Dermis blood vessel endothelial cell (primary cell): ENCODE data around the gene SMC3. TPM values are rescaled to one million over a fixed set of nuclear protein-coding genes. Genes with fewer than 3 reads are reported as not detected.
A peak's percentile ranks its signal among the peaks of the same experiment; 100 is the strongest.
"Not testable (repeated sequence)": the region's sequence is repeated elsewhere in the genome, so short reads cannot be mapped to it uniquely, and the experiment has no call there.

Experiments
- DNase-seq: peaks from one replicate; pipeline ENCODE4 v3.0.0; 2010
- total RNA-seq: library from RNA; depleted of rRNA; stranded (reverse); fragments of >200 nt; gene quantifications from 2 replicates; pipeline ENCODE4 v1.2.3, GENCODE V29; 2014

Gene SMC3
- total RNA-seq, 1 donor from 2014 or later, result 29.6 TPM

DNA sequence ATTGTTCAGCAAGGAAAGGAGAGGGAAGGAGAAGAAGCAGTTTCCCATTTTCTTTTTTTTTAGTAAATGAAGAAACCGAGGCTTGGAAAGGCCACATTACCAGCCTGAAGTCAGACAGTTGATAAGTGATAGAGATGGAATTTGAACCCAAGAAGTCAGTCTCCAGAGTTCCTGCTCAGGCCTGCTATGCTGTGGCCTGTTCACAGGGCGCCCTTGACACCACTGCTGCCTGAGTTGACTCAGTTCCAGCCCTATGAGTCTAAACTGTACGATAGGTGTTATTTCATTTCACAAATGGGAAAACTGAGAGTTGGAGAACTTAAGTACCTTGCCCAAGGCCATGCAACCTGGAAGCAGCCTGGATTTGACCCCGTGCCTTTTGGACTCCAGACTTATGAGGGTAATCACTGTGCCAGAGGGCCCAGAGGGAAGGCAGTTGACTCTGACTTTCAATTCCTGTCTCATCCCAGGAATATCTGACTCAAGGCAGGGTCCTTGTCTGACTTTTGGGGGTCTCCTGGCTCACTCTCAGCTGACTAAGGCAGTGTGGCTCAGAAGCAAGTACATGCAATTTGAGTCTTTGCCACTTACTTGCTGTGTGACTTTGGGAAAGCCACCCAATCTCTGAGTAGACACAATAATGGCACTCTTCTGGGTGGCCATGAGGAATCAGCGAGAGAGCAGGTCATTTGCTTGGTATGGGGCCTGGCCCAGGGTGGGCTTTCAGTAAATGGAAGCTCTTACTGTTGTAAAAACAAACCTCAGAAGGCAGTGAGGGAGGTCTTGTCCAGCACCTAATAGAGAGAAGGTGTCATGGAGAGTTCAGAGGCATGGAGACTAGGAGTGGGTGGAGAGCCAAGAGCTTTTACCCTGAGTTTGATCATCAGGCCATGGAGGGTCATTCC is 58.7 kb downstream of the SMC3 start:
- no peak for DNase-seq

GRCh38 chr10:110628161-110628560 is 60.7 kb downstream of the SMC3 start:
- DNase-seq, result no peak

DNA sequence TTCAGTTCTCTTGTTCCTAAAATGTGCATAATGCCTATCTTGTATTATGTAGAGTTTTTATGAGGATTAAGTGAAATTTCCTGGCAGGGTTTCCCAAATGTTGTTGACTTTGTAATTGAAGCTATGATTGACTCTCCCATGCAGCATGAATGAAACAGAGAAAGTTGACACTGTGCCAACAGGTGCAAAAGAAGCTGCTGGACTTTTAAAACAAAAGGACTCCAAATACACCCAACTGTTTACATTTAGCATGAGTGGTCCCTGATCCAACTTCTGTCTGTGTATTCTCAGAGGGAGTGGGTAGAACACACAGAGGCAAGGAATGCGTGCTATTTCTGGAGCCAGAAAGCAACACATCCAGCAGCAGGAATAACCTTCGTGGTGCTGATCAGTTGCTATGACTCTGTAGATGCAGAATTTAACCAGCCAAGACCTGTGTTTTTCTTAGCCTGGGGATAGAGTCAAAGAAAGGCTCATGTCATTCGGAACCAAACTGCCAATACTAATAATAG is 62.2 kb downstream of the SMC3 start:
- DNase-seq, result no peak

- no peak for DNase-seq
These were observed 64.4 kb downstream of the SMC3 start for GRCh38 chr10:110631934-110632333.

GRCh38 chr10:110632591-110633215 is 65.2 kb downstream of the SMC3 start:
- DNase-seq, result no peak

DNA sequence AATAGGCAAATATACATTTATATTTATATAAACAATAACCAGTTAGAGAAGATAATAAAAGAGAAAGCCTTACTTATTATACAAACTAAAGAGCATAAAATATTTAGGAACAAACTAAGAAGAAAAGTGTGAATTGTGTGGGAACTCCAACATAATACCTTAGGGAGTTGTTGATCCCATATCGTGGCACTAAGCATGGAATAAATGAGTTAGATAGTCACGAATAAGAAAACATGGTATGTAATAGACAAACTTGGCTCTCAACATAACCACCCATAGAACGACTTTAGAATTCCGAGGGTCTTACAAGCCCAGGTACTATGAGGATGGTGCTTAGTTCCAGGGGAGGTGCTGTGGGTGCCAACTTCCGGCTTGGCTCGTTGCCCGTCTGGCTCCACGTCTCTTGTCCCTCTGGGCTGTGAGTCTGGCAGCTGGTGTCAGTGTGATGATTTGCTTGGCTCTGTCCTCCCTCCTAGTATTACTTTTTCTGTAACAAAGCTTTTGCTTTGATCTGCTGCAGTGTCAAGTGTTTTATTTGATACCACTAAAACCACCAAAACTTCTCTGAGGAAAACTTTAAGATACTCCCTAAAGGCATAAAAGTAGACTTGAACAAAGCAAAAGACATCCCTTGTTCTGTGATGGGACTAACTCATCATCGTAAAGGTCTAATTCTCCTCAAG is 67.2 kb downstream of the SMC3 start:
- DNase-seq, result no peak

GRCh38 chr10:110636572-110636931 is 69.1 kb downstream of the SMC3 start:
- DNase-seq, result no peak

DNA sequence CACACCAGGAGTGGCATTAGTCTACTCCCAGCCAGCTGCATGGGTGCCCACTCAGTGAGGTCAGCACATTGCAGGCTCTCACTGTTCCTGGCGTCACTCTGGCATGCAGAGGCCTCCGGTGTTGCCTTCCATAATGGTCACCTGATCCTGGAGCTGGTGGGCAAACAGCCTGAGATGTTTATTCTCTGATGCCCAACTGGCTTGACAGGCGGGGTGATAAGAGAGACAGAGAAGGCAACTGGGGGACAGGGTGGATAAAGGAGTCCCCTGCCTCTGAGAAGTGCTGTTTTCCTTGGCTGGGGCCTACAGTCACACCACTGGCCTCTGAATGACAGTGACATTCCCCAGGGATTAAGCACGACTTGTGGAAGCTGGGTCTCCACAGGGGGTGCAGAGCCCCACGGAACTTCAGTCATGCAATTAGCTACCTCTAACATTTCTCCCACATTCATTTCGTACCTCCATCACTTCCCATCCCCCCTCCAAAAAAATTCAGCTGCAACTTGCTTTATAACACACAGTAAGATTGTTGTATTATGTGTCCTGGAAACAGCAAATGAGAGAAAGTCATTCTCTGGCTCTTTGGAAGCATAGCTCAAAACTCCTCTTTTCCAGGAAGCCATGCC is 69.5 kb downstream of the SMC3 start:
- no peak for DNase-seq

DNA sequence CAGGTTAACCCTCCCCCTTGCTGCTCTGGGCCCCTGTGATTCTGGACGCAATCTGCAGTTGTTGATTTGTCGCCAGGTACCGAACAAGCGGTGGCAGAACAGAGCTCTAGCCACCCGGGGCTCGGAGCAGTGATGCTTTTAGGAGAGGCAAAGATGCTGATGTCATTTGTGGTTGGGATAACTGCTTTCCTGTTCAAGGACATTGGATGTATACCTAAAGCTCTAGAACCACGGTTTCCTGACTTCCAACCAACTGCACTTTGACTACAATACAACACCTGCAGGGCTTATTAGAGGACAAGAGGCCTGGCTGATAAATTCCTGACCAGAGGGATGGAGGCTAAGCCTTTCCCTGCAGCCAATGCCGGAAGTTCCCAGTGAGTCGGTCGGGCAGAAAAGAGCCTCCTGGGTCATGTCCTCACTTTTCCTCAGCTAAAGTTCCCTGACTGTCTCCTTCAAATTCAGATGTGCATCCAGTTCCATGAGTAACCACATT is 70.1 kb downstream of the SMC3 start:
- no peak for DNase-seq

DNA sequence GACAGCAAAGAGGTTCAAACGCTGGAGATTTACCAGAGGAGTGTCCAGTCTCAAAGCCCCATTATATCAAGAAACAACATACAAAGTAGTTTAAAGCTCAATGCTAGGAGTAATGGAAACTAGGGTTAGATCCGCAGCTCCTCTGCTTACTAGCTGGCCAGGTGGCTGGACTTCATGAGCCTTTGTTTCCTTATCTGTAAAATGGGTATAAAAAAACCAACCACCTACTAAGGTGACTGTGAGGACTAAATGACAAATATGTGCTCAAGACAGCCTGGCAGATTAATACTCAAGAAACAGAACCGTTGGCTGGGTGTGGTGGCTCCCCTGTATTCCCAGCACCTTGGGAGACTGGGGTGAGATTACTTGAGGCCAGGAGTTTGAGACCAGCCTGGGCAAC is 70.8 kb downstream of the SMC3 start:
- DNase-seq, result no peak

DNA sequence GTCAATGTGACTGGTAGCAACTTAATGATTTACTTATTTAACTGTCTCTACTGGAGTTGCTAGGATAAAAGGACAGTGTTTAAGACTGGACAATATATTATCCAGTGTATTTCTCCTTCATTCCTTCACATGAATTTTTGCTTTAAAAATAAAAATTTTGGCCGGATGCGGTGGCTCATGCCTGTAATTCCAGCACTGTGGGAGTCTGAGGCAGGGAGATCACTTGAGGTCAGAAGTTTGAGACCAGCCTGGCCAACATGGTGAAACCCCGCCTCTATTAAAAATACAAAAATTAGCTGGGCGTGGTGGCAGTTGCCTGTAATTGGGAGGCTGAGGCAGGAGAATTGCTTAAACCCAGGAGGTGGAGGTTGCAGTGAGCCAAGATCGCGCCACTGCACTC is 71.6 kb downstream of the SMC3 start:
- not testable (repeated sequence) for DNase-seq

GRCh38 chr10:110639858-110640257 is 72.4 kb downstream of the SMC3 start:
- DNase-seq, result not testable (repeated sequence)

DNA sequence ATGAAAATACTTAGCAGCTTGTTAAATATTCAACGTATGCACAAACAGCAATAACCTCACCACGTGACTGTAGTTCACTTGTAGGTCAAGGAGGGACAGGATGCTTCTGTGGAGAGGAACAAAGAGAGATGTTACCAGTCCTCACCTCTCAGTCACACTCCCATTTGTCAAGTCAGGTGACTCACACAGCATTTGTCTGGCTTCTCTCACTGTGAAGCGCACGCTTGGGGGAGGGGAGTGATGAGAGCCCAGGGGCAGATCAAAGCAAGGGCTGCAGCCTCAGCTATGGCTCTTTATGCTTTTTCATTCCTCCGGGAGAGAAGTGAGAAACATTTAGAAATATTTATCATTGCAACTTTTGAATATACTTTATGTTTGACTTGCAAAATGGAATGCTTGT is 73.8 kb downstream of the SMC3 start:
- no peak for DNase-seq

DNA sequence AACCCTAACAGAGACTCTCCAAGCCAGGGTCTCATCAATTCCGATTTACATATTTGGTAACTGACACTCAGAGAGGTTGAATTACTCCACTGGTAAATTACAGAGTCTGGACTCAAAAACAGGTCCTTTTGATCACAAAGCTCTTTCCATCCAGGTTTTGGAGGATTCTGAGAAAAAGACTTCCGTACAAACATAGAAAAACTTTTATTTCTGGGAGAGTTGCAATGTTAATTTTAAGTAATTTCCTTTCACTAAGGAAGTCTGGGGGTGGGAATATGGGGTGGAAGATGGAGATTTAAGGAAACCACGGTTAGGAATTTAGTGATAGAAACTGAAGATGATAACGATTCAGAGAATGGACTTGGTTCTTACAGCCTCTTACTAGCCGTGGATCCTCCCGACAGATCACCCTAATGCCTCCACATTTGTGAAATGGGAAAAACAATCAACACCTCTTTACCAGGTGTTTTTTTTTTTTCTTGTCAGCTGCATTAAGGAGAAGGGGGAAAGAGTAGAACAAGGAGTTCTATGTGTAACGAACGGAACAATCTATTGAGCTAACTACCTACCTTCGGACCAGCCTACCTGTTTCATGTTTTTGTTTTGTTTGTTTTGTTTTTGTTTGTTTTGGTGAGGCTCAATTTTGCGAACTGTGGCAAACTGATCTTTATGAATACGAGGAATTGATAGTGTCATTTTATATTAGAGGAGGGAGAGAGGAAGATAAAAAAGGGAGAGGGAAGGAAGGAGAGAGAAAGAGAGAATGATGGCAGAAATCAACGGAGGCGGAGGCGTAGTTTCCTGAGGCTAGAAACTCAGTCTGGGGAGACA is 74.9 kb downstream of the SMC3 start:
- DNase-seq, result no peak

GRCh38 chr10:110643035-110643652 is 75.6 kb downstream of the SMC3 start:
- peak; percentile 10 for DNase-seq

GRCh38 chr10:110643653-110644597 is 76.4 kb downstream of the SMC3 start, which contains the start of gene RBM20:
Gene RBM20 (plus strand): TSS chr10:110644336. CDS start chr10:110644455, 119 bp downstream.
- peak; percentile 30 for DNase-seq

DNA sequence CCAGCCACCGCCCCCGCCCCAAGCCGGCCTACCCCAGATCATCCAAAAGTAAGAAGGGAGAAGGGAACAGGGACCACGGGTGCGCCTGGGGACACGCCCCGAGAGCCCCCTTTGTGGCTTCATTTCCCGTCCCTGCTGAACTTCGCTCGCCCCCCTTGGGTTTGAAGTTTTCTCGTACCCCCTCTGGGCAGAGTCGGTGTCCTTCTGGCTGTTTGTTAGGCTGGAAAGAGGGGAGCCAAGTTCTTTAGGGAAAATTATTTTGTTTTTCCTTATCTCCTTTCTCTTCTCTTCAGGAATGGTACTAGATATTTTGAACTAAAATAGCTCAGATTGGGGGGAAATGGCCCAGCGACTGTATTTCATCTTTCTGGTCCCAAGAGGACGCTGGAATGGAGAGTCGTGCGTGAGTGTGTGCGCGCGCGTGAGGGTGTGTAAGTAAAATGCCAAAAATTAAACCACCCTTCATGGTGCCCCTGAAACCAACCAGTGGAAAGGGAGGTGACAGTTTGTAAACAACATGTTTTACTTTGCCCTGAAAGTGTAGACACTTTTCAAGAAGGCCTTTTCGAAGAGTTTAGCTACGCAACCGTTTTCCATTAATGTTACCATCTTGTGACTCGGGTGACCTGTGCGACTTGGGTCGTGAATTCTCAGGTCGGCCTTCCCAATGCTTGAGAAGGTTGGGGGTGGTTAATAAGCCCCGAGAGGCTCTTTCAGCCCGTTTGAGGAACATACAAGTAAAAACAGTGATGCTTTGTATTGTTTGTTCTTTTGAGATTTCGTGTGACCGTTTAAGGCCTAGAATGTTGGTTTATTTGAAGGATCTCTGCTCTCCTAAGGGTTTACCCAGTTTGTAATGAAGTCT is 77.3 kb downstream of the SMC3 start:
- no peak for DNase-seq

DNA sequence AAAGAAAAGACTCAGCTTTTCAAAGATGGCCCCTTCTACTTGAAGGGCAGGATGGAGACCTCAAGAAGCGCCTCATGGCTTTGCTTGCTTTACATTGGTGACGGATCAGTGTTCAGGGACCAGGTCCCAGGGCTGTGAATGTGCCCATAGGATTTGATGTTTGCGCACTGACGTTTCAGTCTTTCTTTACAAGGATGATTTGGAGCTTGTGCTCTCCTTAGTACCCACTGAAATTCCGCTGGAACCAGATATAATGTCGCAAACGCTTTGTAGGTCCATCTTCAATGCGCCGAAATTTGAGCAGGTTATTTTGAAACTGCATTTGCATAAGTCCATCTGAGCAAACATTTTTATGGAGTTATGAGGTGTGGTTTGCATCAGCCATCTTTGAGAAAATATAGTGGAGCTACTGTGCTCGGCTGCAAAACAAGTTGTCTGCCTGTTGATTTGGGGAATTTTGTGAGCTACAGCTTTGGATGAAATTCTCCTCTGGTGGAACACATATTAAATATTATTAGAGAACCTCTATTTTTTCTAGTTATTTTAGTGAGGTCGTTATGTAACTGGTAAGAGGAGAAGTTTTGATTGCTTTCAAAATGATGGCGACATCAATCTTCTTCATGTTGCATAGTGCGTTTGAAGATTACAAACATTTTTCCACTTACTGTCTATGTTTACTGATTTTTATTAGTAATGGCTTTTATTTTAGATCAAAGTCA is 79.1 kb downstream of the SMC3 start:
- no peak for DNase-seq

DNA sequence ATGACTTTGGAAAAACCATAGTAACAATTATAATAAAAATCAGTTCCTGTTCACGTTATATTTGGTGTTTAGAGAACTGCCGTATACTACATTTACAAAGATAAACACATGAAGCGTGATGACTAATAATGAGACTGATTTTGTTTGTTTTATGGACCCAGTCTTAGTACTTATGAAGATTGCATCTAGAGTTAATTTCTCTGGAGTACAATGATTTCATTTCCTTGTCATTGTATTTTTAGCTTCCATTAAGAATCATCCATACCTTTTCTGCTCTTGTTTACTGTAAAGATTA is 79.6 kb downstream of the SMC3 start:
- DNase-seq, result no peak
